MM.1S (cell line): Measurements from ENCODE around the gene CDKN2AIP.

Experiments used
- EZH2 ChIP-seq: fragments of 300-600 bp; sonication (generic); optimal IDR thresholded peaks from 2 replicates; pipeline ENCODE3; 2017; ENCODE audit warnings: low read depth, mild to moderate bottlenecking, antibody characterized with exemption, low read length, mixed read lengths
- EZH2phosphoT487 ChIP-seq: fragments of 300-600 bp; sonication (generic); IDR thresholded peaks from 2 replicates; pipeline ENCODE4 v1.6.1; 2018; ENCODE audit warnings: antibody characterized with exemption, low read length
- TF ChIP-seq, protein P1 (sequence below): fragments of 300-600 bp; sonication (generic); IDR thresholded peaks from 2 replicates; pipeline ENCODE4 v1.5.1; 2016; ENCODE audit warnings: antibody characterized with exemption, low read length, mixed read lengths

DNA sequence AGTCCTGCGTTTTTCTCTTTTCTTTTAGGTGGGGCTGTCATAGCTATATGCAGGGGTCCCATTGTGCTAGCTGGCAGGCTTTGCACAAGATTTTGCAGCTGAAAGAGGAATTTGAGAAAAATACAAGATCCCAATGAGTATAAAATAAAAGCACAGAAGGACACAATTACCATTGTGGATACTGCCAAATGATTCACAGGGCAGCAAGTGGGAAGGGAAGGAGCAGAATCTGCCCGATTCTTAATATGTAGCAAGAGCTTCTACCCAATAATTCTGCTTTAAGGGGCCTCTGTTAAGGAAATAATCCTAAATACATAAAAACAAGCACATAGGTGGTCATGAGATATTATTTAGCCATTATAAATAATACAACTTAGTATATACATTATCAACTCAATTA, 34.5 kb downstream of the CDKN2AIP start:
- TF ChIP-seq, protein P1, sequence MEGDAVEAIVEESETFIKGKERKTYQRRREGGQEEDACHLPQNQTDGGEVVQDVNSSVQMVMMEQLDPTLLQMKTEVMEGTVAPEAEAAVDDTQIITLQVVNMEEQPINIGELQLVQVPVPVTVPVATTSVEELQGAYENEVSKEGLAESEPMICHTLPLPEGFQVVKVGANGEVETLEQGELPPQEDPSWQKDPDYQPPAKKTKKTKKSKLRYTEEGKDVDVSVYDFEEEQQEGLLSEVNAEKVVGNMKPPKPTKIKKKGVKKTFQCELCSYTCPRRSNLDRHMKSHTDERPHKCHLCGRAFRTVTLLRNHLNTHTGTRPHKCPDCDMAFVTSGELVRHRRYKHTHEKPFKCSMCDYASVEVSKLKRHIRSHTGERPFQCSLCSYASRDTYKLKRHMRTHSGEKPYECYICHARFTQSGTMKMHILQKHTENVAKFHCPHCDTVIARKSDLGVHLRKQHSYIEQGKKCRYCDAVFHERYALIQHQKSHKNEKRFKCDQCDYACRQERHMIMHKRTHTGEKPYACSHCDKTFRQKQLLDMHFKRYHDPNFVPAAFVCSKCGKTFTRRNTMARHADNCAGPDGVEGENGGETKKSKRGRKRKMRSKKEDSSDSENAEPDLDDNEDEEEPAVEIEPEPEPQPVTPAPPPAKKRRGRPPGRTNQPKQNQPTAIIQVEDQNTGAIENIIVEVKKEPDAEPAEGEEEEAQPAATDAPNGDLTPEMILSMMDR = no peak
- no peak for TF ChIP-seq EZH2
- no peak for TF ChIP-seq EZH2phosphoT487
